Cerebellar nuclear complex (tissue), 1 donor: ENCODE results near the gene TIMM17B.

ENCODE experiments used
- DNase-seq, 2 experiments: peaks; one replicate each; lab custom pipeline; 2025; lab: John Stamatoyannopoulos, UW

Gene TIMM17B

DNA sequence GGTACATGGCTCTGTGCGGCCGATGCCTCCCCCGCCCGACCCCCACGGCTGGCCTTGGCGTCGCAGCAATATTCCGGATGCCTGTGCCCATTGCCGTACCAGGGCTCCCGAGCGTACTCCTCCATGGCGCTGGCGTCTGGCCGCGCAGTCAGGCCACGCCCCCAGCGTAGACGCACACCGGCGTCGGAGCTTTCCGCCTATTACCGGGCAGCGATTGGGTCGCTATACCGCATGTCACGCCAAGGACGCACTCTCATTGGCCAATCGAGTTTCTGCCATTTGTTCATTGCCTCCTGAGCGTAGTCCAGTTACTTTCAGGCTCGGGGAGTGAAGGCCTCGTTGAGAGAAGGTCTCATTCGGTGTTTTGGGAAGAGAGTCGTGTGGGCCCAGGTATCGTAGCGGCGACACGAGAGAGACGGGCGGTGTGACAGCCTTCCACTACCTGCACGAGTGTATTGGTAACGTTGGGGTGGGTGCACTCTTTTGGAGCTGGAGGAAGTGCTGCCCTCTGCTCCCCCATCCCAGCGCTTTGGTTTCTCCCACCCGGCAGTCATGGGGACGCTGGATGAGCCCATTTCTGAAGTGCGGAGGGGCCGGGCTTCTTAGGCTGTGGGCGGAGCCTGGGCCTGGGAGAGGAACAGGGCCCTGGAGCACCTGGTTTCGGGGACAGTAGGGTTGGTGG lies at the start of gene TIMM17B, which contains the start of gene PQBP1:
TIMM17B (minus strand) TSS at position 144 of the 682 bp plus-strand sequence; CDS start at position 125, 19 bp downstream.
PQBP1 (plus strand) TSS at position 306 of the 682 bp plus-strand sequence. CDS start 580 bp downstream, outside the sequence.
- DNase-seq, result peak; percentile 42 to 71

DNA sequence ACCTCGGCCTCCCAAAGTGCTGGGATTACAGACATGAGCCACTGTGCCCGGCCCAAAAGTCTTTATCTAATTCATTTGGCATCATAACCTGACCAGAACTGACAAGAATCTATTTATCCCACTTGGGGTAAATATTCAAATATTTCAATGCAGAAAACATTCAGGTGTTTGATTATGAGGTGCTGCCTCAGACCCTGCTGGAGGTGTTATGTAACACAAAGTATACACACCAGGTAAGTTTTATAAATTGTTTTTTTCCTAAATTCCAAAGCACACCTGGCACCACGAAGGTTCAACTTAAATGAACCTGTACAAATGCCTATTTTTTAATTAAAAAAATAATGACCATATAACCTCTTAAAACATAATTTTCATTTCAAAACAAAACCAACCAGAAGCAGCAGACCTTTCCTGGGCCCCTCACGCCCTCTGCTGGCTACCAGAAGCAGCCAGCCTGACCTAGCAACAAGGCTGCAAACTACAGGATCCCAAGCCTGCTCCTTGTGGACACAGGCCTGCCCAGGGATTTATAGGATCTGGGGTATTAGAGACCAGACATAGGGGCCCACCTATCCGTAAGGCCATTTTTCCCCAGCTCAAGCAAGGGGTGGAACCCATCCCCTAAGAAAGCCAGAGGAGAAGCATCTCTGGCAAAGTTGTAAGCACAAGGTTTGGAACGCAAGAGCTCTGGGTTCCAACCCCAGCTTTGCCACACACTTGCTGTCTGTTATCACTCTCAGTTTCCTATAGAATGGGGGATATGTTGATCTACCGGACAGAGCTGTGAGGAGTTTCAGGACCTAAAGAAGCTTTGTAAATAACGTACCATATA lies 48.2 kb upstream of the TIMM17B start:
- peak in 1 of 2 experiments; percentile 3 for DNase-seq

DNA sequence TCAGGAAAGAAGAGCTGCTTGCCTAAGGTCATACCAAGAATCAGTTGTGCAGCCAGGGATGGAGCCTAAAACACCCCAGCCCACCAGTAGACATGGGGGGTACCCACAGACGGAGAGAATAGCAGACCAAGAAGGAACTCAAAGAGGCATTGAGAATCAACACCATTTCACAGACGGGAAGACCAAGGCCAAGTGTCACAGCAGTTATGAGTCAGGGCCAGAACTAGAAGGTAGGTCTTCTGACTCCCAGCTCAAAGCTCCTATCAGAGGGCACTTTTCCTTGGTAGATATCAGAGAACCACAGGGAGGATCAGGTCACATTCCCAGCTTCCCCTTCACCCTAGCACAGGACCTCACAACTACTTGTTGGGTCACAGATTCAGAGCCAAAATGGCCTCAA lies 45.3 kb upstream of the TIMM17B start:
- DNase-seq, result no peak

DNA sequence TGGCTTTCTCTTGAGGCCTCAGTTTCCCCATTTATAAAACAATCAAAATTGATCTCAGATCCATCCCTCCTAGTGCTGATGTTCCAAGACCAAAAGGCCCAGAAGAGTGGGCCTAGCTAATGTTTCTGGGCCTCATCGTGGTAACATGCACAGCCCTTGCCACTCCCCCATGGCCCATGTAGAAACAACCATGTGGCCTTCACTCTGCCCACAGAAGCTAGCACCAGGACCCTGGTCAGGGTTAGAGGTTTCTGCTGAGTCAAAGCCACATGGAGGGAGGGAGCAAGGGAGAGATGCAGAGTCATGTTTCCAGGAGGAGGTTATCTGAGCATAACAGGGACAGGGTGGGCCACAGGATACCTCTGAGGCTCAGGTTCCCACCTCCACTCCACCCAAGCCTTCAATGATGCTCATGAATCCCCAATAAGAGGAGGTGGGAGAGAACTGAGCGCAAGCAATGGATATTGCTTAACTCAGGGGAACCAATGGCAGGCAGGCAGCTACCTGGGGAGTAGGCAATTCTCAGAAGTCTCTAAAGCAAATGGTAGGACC lies 42.9 kb upstream of the TIMM17B start:
- no peak for DNase-seq

DNA sequence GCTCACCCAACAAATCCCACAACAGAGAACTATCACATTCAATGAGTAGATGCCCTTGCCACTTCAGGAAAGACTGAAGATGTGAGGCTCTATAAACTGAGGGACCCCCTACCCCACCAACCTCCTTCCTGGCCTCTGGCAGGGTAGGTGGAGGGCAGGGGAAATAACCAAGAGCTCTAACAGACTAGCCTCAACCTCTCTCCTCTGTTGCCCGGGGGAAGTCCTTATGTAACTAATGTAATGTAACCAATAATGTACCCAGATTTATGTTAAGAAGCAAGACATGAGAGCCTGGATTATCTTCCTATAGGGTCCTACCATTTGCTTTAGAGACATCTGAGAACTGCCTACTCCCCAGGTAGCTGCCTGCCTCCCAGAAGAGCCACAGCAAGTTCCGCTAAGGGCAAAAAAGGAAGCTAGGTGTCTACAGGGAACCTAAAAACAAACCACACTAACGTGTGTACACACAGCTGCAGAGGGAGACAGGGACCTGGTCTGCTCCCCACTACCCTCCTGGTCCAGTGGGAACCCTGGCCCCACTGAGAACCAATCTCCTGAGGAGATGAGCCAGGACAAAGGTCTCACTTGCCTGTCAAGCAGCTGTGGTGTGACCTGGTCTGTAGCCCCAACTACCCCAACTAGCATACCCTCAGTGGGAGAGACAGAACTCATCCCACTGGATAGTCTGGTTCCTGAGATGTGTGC lies 42.1 kb upstream of the TIMM17B start:
- no peak for DNase-seq

DNA sequence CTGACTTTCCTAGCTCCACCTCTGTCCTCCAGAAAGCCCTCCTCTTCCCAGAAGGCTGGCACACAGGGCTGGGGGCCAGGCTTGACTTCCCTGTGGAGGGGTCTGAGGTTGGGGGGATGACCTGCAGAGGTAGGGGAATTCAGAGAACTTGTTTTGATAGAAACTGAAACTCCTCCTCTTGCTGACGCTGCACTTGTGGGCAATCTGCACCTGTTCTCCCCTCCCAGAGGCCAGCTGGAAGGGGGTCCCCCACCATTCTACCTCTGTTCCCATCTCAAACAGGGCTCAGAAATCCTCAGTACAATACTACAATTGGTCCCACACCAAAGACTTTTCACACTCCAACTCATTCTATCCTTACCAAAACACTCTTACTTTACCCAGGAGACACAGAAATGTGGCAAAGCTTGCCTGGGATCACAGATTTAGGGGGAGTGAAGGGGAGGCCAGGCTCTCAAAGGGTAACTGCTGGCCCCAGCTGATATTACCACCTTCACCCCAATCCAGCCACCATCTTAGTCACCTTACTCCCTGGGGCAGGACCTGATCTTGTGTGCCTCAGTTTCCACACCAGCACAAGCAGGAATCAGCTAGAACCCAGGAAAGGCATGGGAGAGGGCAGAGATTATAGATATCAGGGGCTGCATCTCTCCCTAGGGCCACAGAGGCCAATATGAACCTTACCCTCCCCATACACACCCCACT lies 41.3 kb upstream of the TIMM17B start:
- DNase-seq, result no peak

DNA sequence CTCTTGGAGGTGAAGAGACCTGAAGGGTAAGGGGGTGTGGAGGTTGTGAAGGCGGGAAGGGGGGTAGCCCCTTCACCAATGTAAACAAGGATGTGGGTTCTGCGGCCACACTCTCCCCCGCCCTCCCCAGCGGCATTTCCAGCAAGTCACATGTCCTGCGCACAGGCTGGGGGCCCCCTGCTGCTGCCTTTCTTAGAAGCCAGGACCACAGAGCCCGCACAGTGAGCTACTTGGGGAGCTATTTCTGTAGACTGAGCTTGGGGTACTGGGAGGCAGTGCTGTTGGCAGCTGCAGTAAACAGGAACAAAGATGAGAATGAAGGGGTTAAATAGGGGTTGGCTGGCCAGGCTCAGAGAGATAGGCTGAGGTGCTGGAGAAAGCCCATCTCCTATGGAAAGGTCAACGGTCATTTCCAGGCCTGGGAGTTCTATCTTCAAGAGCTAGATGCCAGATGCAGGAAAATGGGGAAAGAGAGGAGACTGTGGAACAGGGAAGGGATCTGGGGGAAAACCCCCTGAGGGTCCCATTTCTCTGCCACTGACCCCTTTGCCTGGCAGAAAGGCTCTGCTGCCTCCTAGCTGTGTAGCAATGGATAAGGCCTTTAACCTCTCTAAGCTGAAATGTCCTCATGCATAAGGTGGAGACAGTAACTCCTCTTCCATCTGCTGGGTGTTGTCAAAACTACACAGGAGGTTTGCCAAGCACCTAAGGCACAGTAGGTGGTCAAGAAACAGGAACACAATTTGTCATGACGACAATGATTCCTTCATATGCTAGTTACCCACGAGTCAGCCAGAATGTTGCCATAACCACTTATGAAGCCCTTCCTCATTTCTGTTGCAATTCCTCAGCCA lies 39.7 kb upstream of the TIMM17B start:
- DNase-seq, result no peak

DNA sequence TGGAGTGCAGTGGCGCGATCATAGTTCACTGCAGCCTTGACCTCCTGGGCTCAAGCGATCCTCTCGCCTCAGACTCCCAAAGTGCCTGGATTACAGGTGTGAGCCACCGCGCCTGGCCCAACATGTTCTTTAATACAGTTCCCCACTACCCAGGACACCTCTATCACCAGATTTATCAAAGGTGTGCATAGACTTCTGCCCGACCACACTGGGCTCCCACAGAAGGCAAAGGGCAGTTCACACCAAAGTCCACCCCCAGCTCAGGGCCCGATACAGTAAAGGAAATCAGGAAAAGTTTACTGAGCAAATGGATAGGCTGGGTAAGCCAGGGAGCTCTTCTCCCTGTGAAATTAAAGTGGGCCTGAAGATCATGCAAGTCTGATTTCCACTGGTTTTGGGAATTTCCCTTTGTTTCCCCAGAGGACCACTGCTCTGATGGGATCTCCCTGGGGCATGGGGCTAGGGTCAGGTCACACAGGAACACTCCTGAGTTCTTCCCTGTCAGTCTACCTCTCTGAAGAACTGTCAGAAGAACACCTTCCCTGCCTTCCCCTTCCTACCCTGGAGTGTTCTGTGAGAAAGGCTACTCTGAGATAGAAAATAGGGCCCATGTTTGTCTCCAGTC lies 39.0 kb upstream of the TIMM17B start:
- DNase-seq, result no peak

DNA sequence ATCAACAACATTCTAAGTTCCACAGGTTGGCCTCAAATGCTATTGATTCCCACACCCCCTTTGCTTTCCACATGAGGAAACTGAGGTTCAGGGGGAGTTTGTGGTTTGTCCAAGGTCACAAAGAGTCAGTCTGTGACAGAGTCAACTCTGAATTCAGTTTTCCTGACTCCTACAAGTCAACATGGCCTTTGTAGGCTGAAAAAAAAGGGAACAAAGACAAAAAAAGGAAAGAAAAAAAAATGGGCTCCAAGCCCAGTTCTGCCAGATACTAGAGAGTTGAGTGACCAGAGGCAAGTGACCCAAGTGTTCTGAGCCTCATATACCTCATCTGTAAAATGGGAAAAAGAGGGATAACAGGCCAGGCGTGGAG lies 37.7 kb upstream of the TIMM17B start:
- DNase-seq, result no peak

DNA sequence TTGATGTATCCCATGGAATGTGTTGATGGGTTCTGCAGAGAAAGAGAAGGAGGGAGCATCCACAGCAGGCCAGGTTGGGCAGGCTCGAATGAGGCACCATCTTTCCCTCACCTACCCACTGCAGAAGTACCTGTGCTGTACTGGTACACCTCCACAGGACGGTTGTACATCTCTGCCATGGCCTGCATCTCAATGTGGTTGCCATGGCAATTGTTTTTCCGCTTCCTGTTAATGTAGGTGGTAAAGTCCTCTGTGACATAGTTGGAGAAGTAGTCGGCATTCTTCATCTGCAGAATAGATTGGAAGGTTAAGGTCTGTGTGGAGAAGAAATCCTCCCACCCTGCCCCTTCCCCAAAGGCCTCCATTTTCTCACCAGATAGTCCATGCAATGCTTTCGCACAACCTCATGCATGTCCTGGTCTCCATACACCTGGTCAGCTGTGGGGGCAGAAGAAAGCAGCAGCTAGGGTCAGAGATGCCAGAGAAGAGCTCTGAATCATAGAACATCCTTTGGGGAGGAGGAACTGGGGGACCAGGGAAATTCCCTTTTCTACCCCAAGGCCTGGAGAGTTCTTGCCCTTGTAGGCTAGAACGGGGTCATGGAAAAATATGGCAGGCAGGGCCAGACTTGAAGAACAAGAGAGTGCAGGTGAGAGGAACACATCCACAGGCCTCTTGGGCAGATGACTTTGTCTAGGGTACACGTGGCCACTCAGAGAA lies 37.2 kb upstream of the TIMM17B start:
- no peak for DNase-seq

DNA sequence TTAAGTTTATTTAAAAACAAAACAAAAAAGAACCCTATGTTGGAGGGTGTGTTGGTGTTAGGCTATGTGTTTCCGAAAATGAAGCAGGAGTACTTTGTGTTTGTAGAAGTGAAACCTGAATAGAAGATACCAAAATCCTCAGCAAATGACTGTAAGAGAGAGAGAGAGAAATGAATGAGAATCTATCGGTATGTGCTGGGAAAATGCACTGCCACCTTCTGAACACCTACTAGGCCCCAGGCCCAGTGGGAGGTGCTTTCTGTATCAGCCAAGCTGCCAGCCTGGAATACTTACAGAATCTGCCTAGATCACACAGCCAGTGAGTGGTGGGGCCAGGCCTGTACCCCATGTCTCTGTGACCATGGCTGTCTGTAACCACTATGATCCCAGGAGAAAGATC lies 36.2 kb upstream of the TIMM17B start:
- no peak for DNase-seq

DNA sequence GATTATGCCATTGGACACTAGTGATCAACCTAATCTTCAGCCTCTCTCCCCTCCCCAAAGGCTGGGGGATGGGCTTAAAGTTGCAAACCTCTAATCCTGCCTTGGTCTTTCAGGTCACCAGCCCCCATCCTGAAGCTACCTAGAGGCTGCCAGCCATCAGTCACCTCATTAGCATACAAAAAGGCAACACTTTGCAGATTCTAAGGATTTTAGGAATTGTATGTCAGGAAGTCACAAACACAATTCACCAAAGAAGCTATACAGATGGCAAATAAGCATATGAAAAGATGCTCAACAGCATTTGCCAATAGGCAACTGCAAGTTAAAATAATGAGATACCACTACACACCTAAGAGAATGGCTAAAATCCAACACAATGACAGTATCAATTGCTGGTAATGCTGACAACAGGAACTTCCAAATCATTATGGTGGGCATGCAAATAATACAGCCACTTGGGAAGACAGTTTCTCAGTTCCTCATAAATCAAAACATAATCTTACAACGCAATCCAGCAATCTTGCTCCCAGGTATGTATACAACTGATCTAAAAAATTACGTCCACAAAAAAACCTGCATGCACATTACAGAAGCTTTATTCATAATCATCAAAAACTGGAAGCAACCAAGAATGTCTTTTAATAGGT lies 30.3 kb upstream of the TIMM17B start:
- no peak for DNase-seq

DNA sequence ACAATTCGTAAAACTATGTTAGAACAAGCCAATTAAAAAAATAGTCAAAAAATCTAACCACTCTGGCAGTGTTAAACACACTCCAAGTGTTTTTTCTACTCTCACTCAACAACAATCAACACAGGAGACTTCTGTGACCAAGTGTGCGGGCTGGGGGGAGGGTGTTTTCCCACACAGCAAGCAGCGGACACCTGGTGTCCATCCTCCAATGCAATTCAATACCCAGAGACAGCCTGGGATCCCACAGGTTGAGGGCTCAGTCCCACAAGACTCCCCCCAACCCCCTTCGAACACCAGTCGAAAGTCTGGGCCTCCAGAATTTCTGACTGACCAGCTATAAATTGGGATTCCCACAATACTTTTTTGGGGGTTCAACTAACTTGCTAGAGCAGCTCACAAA lies 29.6 kb upstream of the TIMM17B start:
- DNase-seq, result no peak

DNA sequence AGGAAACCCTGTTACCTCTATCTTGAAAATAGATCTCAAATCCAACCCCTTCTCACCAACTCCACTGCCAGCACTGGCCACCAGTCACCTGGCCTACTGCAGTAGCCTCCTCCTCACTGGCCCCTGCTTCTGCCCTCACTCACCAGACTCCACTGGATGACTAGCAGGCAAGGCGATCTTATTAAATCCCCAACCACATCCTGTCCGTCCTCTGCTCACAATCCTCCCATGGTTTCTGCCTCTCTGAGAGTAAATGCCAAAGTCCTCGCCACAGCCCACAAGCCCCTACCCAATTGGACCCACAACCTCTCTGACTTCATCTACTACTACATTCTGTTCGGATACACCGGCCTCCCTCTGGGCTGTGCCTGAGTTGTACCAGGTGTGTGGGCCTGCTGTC lies 26.7 kb upstream of the TIMM17B start:
- no peak for DNase-seq

DNA sequence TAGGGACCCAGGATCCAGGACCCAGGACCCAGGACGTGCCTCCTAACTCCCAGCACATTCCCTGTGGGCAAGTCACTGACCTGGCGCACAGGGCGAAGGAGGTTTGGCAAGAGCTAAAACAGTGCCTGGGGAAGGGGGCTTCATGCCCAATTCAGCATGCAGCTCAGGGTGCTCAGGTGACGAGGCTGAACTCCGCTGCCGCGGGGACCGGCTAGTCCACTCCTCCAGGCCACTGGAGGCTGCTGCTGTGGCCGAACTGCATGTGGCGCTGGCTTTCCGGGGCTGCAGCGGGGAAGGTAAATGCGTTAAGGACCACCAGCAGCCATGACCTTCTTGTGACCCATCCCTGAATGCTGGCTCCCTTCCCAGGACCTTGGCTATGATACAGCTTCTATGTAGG lies 26.2 kb upstream of the TIMM17B start:
- DNase-seq, result no peak

DNA sequence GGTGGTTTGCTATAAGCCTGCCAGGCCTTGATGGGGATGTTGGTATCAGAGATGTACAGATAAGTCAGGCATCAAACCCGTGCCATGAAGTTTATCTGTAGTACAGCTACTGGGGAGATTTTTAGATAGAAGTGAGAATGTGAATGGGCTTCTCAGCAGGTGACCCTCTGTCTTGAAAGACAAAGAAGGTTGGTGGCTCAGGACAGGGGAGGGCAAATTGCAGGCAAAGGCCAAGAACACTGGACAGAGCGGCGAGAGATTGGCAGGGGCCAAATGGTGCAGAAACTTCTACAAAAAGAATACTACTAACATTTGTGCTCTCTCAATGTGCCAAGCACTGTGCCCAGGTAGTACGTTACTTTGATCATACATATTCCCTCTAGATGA lies 23.1 kb upstream of the TIMM17B start:
- no peak for DNase-seq

DNA sequence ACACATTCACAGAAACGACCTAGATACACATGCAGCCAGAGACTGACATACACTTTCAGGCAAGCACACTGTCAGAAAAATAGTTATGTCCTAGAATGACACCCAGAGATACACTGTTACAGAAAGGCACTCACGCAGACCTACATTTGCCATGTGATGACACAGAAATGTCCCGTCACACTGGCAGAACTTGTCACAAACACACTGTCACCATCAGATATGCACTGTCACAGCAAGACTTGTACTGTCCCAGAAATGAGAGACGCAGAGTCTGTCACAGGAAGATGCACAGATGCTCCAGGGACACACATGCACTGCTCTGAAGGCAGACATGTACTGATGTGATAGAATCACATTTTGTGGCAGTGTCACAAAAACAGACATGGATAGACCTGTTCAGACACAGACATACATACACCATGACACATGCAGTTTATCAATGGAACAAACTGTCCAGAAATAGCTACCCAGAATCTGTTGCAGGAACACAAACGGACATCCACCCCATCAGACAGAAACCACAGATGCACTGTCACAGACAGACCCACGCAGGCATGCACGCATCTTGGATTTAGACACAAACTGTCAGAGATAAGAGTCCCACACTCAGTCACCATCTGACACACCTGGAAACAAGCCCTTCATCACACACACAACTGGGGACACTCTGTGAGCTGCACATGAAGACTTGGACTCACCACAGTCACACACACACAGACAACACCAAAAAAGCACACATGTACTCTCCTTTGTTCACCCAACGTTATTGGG lies 22.6 kb upstream of the TIMM17B start:
- DNase-seq, result no peak

DNA sequence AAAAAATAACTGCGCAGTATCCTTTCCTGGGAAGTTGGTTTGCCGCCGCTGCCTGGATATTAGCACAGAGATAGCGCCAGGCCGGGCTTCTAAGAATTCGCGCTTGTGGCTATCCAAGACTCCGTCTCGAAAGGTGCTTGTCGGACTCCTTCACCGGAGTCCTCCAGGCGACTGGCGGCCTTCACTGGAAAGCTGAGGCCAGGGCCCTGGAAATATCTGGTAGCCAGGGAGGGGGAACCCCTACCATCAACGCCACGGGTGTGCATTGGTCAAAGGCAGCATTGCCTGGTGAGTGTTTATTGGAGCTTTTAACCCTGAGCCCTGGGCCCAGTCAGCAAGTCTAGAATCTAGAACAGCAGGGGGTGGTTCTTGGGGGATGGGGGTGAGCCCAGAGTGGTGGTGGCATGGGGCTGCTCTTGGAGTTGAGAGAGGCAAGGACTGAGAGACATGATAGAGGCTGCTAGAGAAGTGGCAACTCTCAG lies 21.8 kb upstream of the TIMM17B start:
- no peak for DNase-seq
